Trophoblast cell (in vitro differentiated cells and primary cell): ENCODE results near the gene SLC23A2.

ENCODE experiments used
- DNase-seq, 2 donors: peaks; one replicate each; pipeline ENCODE4 v3.0.0-alpha.2; 2016
- H2AFZ ChIP-seq: 2 replicates; pipeline ENCODE4 v1.6.1; 2013; ENCODE audit warnings: low read length, moderate library complexity, mild to moderate bottlenecking; ENCODE audit not compliant: insufficient read depth, poor library complexity
- H2AK5ac ChIP-seq: 2 replicates; pipeline ENCODE4 v1.6.1; 2013; ENCODE audit warnings: mild to moderate bottlenecking, low read length
- H2BK120ac ChIP-seq: 2 replicates; pipeline ENCODE4 v1.6.1; 2013; ENCODE audit warnings: low read length, mild to moderate bottlenecking, moderate library complexity; ENCODE audit not compliant: insufficient read depth, poor library complexity
- H2BK12ac ChIP-seq: 2 replicates; pipeline ENCODE4 v1.6.1; 2013; ENCODE audit warnings: mild to moderate bottlenecking, low read length, moderate library complexity
- H2BK5ac ChIP-seq: 2 replicates; pipeline ENCODE4 v1.6.1; 2013; ENCODE audit warnings: low read length, low read depth, moderate library complexity, mild to moderate bottlenecking; ENCODE audit not compliant: poor library complexity
- H3K14ac ChIP-seq: 2 replicates; pipeline ENCODE4 v1.6.1; 2013; ENCODE audit warnings: mild to moderate bottlenecking, low read length
- H3K18ac ChIP-seq: 2 replicates; pipeline ENCODE4 v1.6.1; 2013; ENCODE audit warnings: mild to moderate bottlenecking, low read length
- H3K23ac ChIP-seq: 2 replicates; pipeline ENCODE4 v1.6.1; 2013; ENCODE audit warnings: low read length
- H3K27ac ChIP-seq: 2 replicates; pipeline ENCODE4 v1.5.1; 2013; ENCODE audit warnings: low read depth, mild to moderate bottlenecking, inconsistent platforms, low read length, moderate library complexity
- H3K27me3 ChIP-seq: 2 replicates; pipeline ENCODE4 v1.6.1; 2013; ENCODE audit warnings: inconsistent platforms, mild to moderate bottlenecking, low read length, moderate library complexity; ENCODE audit not compliant: insufficient read depth
- H3K36me3 ChIP-seq, 2 experiments: 1 replicate in 1 of 2; 2 replicates in 1 of 2; pipeline ENCODE4 v1.6.1; 2013; ENCODE audit warnings: low read length in 2 of 2, mild to moderate bottlenecking in 2 of 2, moderate library complexity in 1 of 2; ENCODE audit not compliant: insufficient read depth in 2 of 2, control insufficient read depth in 1 of 2
- H3K4ac ChIP-seq: 2 replicates; pipeline ENCODE4 v1.6.1; 2013; ENCODE audit warnings: low read depth, mild to moderate bottlenecking, low read length, moderate library complexity
- H3K4me1 ChIP-seq, 2 experiments: 1 replicate in 1 of 2; 2 replicates in 1 of 2; pipeline ENCODE4 v1.6.1; 2013; ENCODE audit warnings: low read length in 2 of 2, mild to moderate bottlenecking in 2 of 2, moderate library complexity in 1 of 2; ENCODE audit not compliant: insufficient read depth in 2 of 2, control insufficient read depth in 1 of 2
- H3K4me2 ChIP-seq: 2 replicates; pipeline ENCODE4 v1.6.1; 2013; ENCODE audit warnings: inconsistent platforms, mild to moderate bottlenecking, low read length, moderate library complexity
- H3K4me3 ChIP-seq: 2 replicates; pipeline ENCODE4 v1.5.1; 2013; ENCODE audit warnings: mild to moderate bottlenecking, low read depth, low read length, inconsistent platforms
- H3K79me1 ChIP-seq: one replicate; pipeline ENCODE4 v1.6.1; 2013; ENCODE audit warnings: low read length
- H3K79me2 ChIP-seq: 2 replicates; pipeline ENCODE4 v1.6.1; 2013; ENCODE audit warnings: low read length, mild to moderate bottlenecking; ENCODE audit not compliant: control insufficient read depth, insufficient read depth, poor library complexity
- H3K9ac ChIP-seq: 2 replicates; pipeline ENCODE4 v1.6.1; 2013; ENCODE audit warnings: mild to moderate bottlenecking, low read length
- H3K9me3 ChIP-seq: 2 replicates; pipeline ENCODE4 v1.6.1; 2013; ENCODE audit warnings: low read depth, mild to moderate bottlenecking, control low read depth, inconsistent platforms, low read length; ENCODE audit not compliant: insufficient read depth
- H4K12ac ChIP-seq: 2 replicates; pipeline ENCODE4 v1.6.1; 2013; ENCODE audit warnings: low read depth, mild to moderate bottlenecking, low read length, moderate library complexity
- H4K8ac ChIP-seq: 2 replicates; pipeline ENCODE4 v1.6.1; 2013; ENCODE audit warnings: low read depth, mild to moderate bottlenecking, low read length, moderate library complexity
- H4K91ac ChIP-seq: one replicate; pipeline ENCODE4 v1.6.1; 2013; ENCODE audit warnings: low read depth, mild to moderate bottlenecking, low read length, moderate library complexity
- WGBS: extraction: QIAGEN DNeasy Blood & Tissue Kit; methylation state at CpG from one replicate; pipeline ENCODE4 v1.1.7; 2013; ENCODE audit warnings: missing lambda C conversion rate; ENCODE audit not compliant: insufficient read length, insufficient coverage; ENCODE audit errors: extremely low coverage; 5-methylcytosine and 5-hydroxymethylcytosine counted together

The SLC23A2 gene

GRCh38 chr20:4944518-4945313 is 56.6 kb downstream of the SLC23A2 start:
- DNase-seq: no peak
- H3K4me1 ChIP-seq: no peaks in the 10 kb centered on the region
- H3K36me3 ChIP-seq: no peaks in the 10 kb centered on the region
- no peaks in the 10 kb centered on the region for H3K79me1 ChIP-seq
- H3K23ac ChIP-seq: no peak overlapping the region
- no peak overlapping the region for H4K12ac ChIP-seq
- no peak overlapping the region for H3K4ac ChIP-seq
- no CpG with 5 or more reads among the region's 6 CpGs for WGBS
- H3K9ac ChIP-seq: no peak overlapping the region
- H3K27me3 ChIP-seq: no peaks in the 10 kb centered on the region
- no peaks in the 10 kb centered on the region for H3K9me3 ChIP-seq
- no peak overlapping the region for H3K4me3 ChIP-seq
- no peak overlapping the region for H2BK12ac ChIP-seq
- no peaks in the 10 kb centered on the region for H3K79me2 ChIP-seq
- H2AFZ ChIP-seq: no peak overlapping the region
- no peak overlapping the region for H2AK5ac ChIP-seq
- no peak overlapping the region for H4K8ac ChIP-seq
- no peak overlapping the region for H2BK5ac ChIP-seq
- H4K91ac ChIP-seq: no peak overlapping the region
- no peak overlapping the region for H3K14ac ChIP-seq
- H3K18ac ChIP-seq: no peak overlapping the region
- H3K27ac ChIP-seq: no peak overlapping the region
- no peak overlapping the region for H3K4me2 ChIP-seq
- H2BK120ac ChIP-seq: no peak overlapping the region

- Histone ChIP-seq H2AK5ac (no peak overlapping the region), H3K79me1 (no peaks in the 10 kb centered on the region), H3K36me3 (no peaks in the 10 kb centered on the region), H4K12ac (no peak overlapping the region), H3K4ac (no peak overlapping the region), H3K9me3 (no peaks in the 10 kb centered on the region), H4K8ac (no peak overlapping the region), H3K4me3 (no peak overlapping the region), H2BK5ac (no peak overlapping the region), H3K23ac (no peak overlapping the region), H2AFZ (no peak overlapping the region), H3K4me2 (no peak overlapping the region), H3K4me1 (no peaks in the 10 kb centered on the region), H3K79me2 (no peaks in the 10 kb centered on the region), H3K9ac (no peak overlapping the region), H3K27me3 (no peaks in the 10 kb centered on the region), H3K27ac (no peak overlapping the region), H2BK120ac (no peak overlapping the region), H3K14ac (no peak overlapping the region), H2BK12ac (no peak overlapping the region), H3K18ac (no peak overlapping the region), H4K91ac (no peak overlapping the region)
- DNase-seq: no peak
- no CpG with 5 or more reads among the region's 5 CpGs for WGBS
Observed at GRCh38 chr20:4942331-4942730, 59.0 kb downstream of the SLC23A2 start.

- no peak overlapping the region for H4K8ac ChIP-seq
- H2AFZ ChIP-seq: no peak overlapping the region
- H3K18ac ChIP-seq: no peak overlapping the region
- H3K9me3 ChIP-seq: no peaks in the 10 kb centered on the region
- H2BK5ac ChIP-seq: no peak overlapping the region
- H2BK120ac ChIP-seq: no peak overlapping the region
- no peak overlapping the region for H4K91ac ChIP-seq
- H3K4me1 ChIP-seq: no peaks in the 10 kb centered on the region
- H3K23ac ChIP-seq: no peak overlapping the region
- no peak overlapping the region for H3K4ac ChIP-seq
- H3K4me2 ChIP-seq: no peak overlapping the region
- no peak overlapping the region for H2BK12ac ChIP-seq
- no peaks in the 10 kb centered on the region for H3K27me3 ChIP-seq
- no peak overlapping the region for H3K27ac ChIP-seq
- WGBS: no CpG with 5 or more reads among the region's 5 CpGs
- H4K12ac ChIP-seq: no peak overlapping the region
- no peak overlapping the region for H3K14ac ChIP-seq
- no peak for DNase-seq
- no peaks in the 10 kb centered on the region for H3K36me3 ChIP-seq
- H3K9ac ChIP-seq: no peak overlapping the region
- H2AK5ac ChIP-seq: no peak overlapping the region
- no peaks in the 10 kb centered on the region for H3K79me1 ChIP-seq
- H3K4me3 ChIP-seq: no peak overlapping the region
- H3K79me2 ChIP-seq: no peaks in the 10 kb centered on the region
Observed at GRCh38 chr20:4937407-4938319, 63.6 kb downstream of the SLC23A2 start.

GRCh38 chr20:4936851-4937406 is 64.4 kb downstream of the SLC23A2 start:
- Histone ChIP-seq H3K4me2 (no peak overlapping the region), H3K9me3 (no peaks in the 10 kb centered on the region), H3K4me3 (no peak overlapping the region), H2AFZ (no peak overlapping the region), H3K27me3 (no peaks in the 10 kb centered on the region), H2AK5ac (no peak overlapping the region), H3K27ac (no peak overlapping the region), H3K4me1 (no peaks in the 10 kb centered on the region), H2BK5ac (no peak overlapping the region), H4K91ac (no peak overlapping the region), H4K8ac (no peak overlapping the region), H3K9ac (no peak overlapping the region), H3K79me1 (no peaks in the 10 kb centered on the region), H3K79me2 (no peaks in the 10 kb centered on the region), H2BK12ac (no peak overlapping the region), H3K4ac (no peak overlapping the region), H3K14ac (no peak overlapping the region), H2BK120ac (no peak overlapping the region), H3K36me3 (no peaks in the 10 kb centered on the region), H3K18ac (no peak overlapping the region), H3K23ac (no peak overlapping the region), H4K12ac (no peak overlapping the region)
- no peak for DNase-seq
- WGBS: no CpG with 5 or more reads among the region's 12 CpGs
